Chondrocyte (in vitro differentiated cells): ENCODE data around the gene TMEM203. TPM values are rescaled to one million over a fixed set of nuclear protein-coding genes. Genes with fewer than 3 reads are reported as not detected.

ENCODE experiments used
- DNase-seq: peaks from one replicate; pipeline ENCODE4 v3.0.0; 2021; ENCODE audit warnings: mixed read lengths, low spot score
- H3K27ac Mint-ChIP-seq: one replicate; pipeline ENCODE4 v1.8.0; 2021; ENCODE audit warnings: mild to moderate bottlenecking, moderate library complexity, mixed read lengths; ENCODE audit not compliant: unreplicated experiment
- H3K27me3 Mint-ChIP-seq: 2 replicates; pipeline ENCODE4 v1.8.0; 2021; ENCODE audit warnings: low read depth, mixed read lengths
- H3K36me3 Mint-ChIP-seq: 2 replicates; pipeline ENCODE4 v1.8.0; 2021; ENCODE audit warnings: low read depth, mixed read lengths
- H3K4me1 Mint-ChIP-seq: 2 replicates; pipeline ENCODE4 v1.8.0; 2021; ENCODE audit warnings: low read depth, mild to moderate bottlenecking, mixed read lengths
- H3K4me3 Mint-ChIP-seq: one replicate; pipeline ENCODE4 v1.8.0; 2021; ENCODE audit warnings: mild to moderate bottlenecking, moderate library complexity, mixed read lengths; ENCODE audit not compliant: unreplicated experiment
- H3K9me3 Mint-ChIP-seq: 2 replicates; pipeline ENCODE4 v1.8.0; 2021; ENCODE audit warnings: low read depth, mixed read lengths
- total RNA-seq: library from RNA; stranded (reverse); gene quantifications from 3 replicates; pipeline ENCODE4 v1.2.1, GENCODE V29; 2021
- TF ChIP-seq, protein P1 (sequence below): fragments of 200-600 bp; sonication (generic); IDR thresholded peaks from 2 replicates; pipeline ENCODE4 v1.5.0; 2021; ENCODE audit warnings: antibody characterized with exemption, mild to moderate bottlenecking, moderate library complexity

Gene TMEM203
- total RNA-seq, 1 donor from 2014 or later: 34.9 TPM

DNA sequence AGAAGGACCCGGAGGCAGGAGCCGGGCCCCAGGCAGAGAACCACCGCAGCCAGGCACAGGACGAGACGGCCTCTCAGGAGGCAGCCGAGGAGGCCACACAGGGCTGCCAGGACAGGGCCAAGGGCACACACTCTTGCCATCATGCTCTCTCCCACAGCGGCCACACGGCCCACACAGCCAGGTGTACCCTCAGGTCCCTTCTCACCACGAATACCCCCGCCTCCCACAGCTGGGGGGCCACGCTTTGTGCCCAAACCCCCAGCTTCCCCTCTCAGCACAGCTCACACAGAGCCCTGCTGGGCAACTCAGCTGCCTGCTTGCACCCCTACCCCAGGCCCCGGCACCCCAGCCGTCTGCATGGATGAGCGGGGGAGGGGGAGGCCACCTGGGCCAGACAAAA, 11.7 kb downstream of the TMEM203 start:
- Mint-ChIP-seq H3K36me3 (peaks cover 3% of the 10 kb centered on the region), H3K4me3 (no peak overlapping the region), H3K4me1 (peaks cover 37% of the 10 kb centered on the region), H3K27me3 (no peaks in the 10 kb centered on the region), H3K27ac (no peak overlapping the region), H3K9me3 (no peaks in the 10 kb centered on the region)
- TF ChIP-seq, protein P1, sequence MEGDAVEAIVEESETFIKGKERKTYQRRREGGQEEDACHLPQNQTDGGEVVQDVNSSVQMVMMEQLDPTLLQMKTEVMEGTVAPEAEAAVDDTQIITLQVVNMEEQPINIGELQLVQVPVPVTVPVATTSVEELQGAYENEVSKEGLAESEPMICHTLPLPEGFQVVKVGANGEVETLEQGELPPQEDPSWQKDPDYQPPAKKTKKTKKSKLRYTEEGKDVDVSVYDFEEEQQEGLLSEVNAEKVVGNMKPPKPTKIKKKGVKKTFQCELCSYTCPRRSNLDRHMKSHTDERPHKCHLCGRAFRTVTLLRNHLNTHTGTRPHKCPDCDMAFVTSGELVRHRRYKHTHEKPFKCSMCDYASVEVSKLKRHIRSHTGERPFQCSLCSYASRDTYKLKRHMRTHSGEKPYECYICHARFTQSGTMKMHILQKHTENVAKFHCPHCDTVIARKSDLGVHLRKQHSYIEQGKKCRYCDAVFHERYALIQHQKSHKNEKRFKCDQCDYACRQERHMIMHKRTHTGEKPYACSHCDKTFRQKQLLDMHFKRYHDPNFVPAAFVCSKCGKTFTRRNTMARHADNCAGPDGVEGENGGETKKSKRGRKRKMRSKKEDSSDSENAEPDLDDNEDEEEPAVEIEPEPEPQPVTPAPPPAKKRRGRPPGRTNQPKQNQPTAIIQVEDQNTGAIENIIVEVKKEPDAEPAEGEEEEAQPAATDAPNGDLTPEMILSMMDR: no peak
- DNase-seq: no peak

DNA sequence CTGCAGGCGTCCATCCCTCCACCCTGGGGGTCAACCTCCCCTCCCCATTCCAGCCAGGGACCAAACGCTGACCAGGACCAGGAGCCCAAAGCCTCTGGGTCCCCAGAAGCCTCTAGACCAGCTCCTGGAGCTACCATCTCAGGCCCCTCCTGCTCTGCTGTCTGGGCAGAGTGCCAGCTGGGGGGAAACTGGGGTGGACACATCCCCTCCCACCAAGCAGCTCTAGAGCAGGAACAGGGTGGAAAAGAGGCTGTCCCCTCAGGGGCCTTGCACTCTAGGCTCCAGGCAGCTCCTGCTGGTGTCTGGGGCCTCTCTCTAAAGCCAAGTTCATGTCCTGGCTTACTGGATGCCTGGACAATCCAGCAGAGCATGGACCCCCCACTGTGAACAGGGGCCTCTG, 12.6 kb downstream of the TMEM203 start:
- H3K27me3 Mint-ChIP-seq: no peaks in the 10 kb centered on the region
- no peak overlapping the region for H3K27ac Mint-ChIP-seq
- peaks cover 3% of the 10 kb centered on the region for H3K36me3 Mint-ChIP-seq
- peaks cover 33% of the 10 kb centered on the region for H3K4me1 Mint-ChIP-seq
- no peaks in the 10 kb centered on the region for H3K9me3 Mint-ChIP-seq
- no peak overlapping the region for H3K4me3 Mint-ChIP-seq
- TF ChIP-seq, protein P1: no peak
- DNase-seq: no peak

DNA sequence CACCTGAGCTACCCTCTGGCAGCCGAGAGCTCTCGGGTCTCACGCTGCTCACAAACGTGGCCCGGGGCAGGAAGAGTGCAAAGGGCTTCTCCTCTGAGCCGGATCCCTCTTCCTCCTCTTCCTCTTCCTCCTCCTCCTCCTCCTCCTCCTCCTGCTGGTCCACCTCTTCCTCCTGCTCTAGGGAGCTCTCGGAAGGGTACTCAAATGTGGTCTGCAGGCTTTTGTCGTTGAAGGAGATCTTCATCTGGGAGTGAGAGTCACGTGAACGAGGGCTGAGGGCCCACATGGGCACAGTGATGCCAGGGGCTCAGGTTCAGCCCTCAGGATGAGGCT, 13.0 kb downstream of the TMEM203 start:
- Mint-ChIP-seq H3K4me3 (no peak overlapping the region), H3K36me3 (peaks cover 3% of the 10 kb centered on the region), H3K9me3 (no peaks in the 10 kb centered on the region), H3K27me3 (no peaks in the 10 kb centered on the region), H3K27ac (no peak overlapping the region), H3K4me1 (peaks cover 34% of the 10 kb centered on the region)
- no peak for DNase-seq
- TF ChIP-seq, protein P1: no peak

DNA sequence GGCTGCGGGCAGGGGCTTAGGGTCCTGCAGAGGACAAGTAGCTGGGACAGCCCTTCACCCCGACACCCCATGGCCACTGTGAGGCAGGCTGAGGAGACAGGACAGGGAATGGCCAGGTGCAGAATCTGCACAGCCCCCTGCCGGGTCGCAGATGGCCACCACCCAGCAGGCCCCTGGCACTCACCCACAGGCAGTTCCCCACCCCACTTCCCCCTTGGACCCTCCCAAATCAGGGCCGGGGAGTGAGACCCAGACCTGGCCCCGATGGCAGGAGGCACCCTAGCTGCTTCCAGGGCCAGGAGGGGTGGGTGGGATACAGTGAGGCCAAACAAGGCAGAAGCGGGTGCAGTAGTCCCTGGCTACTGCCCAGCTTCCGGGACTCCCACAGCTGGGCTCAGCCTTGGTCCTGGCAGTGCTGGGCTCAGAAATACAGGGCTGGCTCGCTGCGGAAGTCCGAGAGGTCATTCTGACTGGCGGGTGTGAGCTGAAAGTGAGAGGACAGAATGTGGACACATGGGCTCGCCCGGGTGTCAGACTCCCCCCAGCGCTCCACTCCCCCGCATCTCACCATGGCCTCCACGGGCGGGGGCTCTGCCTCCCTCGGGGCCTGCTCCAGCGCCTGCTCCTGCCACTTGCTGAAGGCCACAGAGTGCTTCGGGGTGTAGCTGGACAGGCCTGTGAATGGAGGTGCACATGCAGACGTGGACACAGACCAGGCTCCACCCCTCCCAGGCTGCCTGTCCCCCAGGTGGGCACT, 13.6 kb downstream of the TMEM203 start:
- DNase-seq: no peak
- TF ChIP-seq, protein P1: no peak
- Mint-ChIP-seq H3K4me1 (peaks cover 35% of the 10 kb centered on the region), H3K4me3 (no peak overlapping the region), H3K36me3 (peaks cover 3% of the 10 kb centered on the region), H3K27me3 (no peaks in the 10 kb centered on the region), H3K9me3 (no peaks in the 10 kb centered on the region), H3K27ac (no peak overlapping the region)

DNA sequence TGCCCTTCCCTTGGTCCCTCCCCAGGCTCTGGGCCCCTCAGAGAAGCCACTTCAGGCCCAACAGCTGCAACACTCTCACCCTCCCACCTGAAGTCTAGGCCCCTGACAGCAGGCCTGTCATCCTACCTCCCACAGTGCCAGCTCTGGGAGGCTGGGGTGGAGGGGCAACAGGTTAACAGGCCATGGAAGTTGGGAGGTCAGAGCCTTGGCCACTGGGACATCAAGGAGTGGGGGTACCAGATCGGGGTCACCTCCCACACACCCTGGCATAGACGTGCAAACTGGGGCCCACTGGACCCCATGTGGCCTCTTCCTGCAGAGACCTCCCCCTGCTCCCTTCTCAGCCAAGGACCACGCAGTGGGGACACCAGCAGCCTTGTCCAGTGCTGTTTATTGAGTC, 14.2 kb downstream of the TMEM203 start:
- Mint-ChIP-seq H3K4me3 (peak overlapping the region; percentile 57), H3K27ac (peak overlapping the region; percentile 49), H3K27me3 (no peaks in the 10 kb centered on the region), H3K36me3 (peaks cover 3% of the 10 kb centered on the region), H3K4me1 (peaks cover 39% of the 10 kb centered on the region), H3K9me3 (no peaks in the 10 kb centered on the region)
- no peak for DNase-seq
- TF ChIP-seq, protein P1: no peak
